NCI-H774 (cell line): ENCODE results near the gene TEX53.

ENCODE experiments used
- DNase-seq: peaks from one replicate; lab custom pipeline; 2025; lab: John Stamatoyannopoulos, UW

TEX53 gene

DNA sequence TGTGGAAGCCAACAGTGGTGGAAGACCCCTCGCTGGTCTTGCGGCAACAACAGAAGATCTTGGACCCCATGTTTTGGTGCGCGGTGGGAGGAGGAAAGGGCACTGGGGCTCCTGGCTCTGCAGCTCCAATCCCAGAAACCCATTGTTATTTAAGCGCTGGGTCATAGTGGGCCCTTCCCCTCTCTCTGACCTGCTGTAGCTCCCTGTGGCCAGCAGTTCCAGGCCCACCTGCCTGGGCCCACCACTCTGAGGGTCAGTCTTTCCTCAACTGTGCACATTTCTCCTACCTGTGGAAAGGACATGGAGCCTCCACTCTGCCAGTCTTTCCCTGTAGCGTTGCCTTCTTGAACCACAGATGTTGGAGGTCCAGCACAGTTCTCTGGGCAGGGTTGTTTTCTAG lies at the start of gene TEX53:
Gene TEX53, minus strand, starts transcription at position 101 of the 400 bp plus-strand sequence. Its CDS starts 31 bp downstream, at position 70.
- no peak for DNase-seq

- no peak for DNase-seq
These were observed 49.1 kb upstream of the TEX53 start for GRCh38 chr9:114706711-114707110.

DNA sequence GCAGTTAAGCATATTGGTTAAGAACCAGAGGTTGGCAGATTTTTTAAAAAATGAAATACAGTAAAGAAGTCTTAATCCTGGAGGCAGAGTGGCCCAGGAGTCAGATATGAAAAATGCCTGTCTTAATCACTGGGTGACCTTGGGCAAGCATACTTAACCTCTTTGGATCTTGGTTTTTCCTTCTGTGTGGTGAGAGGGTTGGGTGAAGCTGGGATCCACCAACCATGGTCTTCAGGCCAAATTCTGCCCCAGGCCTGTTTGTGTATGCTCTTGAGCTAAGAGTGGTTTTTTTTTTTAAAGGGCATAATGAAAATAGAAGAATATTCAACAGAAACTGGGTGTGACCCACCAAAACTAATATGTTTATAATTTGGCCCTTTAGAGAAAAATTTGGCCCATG lies 44.4 kb upstream of the TEX53 start:
- DNase-seq = no peak

- no peak for DNase-seq
These were observed 40.3 kb upstream of the TEX53 start for GRCh38 chr9:114697951-114698351.

GRCh38 chr9:114696814-114697544 lies 39.4 kb upstream of the TEX53 start:
- no peak for DNase-seq

DNA sequence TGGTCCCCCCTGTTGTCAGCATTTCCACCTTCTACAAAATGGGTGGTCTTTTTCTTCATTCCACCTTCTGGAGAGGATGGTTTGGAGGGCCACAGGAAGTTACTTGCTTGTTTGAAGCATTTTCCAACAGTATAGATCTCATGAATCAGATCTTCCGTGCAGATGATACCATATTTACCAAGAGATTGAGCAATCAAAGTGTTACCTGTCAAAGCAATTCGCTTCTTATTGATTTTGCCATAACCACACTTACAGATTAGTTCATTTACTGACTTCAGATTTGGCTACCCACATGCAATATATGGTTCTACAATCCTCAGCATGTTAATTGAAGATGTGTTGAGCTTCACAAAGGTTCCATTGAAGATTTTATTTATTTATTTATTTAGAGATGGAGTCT lies 38.3 kb upstream of the TEX53 start:
- DNase-seq = no peak

DNA sequence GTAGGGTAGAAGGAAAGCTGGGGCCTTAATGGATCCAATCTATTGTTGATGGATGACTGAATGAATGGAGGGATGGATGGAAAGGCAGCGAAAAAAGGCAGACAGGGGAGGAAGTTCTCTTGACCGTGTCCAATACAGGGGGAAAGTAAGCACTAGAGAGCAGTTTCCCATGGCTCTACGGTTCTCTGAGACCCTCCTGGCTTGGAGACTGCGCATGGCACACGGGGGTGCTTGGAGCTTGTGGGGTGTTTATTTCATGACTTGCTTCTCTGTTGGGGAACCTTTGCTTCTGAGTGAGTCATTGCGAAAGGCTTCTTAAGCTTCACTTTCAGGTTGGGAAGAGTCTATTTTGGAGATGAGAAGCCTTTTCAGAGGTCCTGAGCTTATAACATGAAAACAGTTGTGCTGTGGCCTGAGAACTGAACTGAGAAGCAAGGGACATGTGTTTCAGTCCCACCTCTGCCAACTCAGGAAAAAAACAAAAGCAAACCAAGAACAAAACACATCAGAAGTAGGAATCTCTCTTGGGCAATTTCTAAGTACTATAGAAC lies 37.2 kb upstream of the TEX53 start:
- no peak for DNase-seq

DNA sequence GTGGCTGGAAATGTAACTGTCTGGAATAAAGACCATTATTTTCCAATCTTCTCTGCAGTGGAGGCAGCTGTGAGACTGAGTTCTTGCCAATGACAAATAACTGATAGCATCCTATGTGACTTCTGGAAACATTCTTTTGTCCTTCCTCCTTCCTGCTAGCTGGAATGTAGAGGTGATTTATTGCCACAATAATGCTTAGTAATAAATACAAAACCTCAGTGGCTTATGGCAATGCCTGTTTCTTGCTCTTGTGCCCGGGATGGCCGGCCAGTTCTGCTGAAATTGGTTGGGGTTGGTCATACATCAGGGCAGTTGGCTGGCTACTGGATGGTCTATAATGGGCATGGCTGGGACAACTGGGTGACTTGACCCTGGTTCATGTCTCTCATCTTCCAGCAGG lies 36.5 kb upstream of the TEX53 start:
- no peak for DNase-seq

DNA sequence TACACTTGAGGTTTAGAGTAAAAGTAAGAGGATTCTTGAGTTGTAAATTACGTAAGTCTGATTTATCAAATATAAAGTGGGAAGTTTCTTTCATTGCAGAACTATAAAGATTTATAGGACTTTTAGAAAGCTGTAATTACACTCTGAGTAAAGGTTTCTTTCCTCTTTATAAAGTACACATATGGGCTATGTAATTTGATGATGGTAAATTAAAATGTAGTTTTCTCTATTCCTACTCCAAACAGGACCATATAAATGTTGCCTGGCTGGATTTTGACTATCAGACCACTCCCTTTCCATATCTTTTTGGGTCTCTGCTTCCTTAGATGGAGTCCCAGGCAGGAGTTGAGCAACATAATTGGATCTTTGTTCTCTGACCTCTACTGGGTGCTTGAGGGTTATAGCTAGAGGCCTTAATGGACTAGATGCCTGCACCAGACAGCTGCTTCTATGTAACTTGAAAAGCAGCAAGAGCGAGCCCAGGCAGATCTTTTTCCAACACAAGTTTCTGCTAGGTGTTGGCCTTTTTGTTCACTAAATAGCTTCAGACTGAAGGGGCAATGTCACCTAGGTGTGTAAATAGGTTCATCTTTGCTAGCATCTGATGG lies 35.7 kb upstream of the TEX53 start:
- no peak for DNase-seq

DNA sequence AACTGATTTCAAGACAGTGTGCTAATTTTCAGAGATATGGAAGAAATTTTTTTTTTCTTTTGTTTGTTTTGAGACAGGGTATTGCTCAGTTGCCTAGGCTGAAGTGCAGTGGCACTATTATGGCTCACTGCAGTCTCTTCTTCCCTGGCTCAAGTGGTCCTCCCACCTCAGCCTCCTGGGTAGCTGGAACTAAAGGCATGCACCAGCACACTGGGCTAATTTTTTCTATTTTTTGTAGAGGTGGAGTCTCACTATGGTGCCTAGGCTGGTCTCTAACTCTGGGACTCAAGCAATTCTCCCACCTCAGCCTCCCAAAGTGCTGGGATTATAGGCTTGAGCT lies 34.3 kb upstream of the TEX53 start:
- DNase-seq = no peak

- DNase-seq = no peak
These were observed 33.7 kb upstream of the TEX53 start for GRCh38 chr9:114691046-114691955.

DNA sequence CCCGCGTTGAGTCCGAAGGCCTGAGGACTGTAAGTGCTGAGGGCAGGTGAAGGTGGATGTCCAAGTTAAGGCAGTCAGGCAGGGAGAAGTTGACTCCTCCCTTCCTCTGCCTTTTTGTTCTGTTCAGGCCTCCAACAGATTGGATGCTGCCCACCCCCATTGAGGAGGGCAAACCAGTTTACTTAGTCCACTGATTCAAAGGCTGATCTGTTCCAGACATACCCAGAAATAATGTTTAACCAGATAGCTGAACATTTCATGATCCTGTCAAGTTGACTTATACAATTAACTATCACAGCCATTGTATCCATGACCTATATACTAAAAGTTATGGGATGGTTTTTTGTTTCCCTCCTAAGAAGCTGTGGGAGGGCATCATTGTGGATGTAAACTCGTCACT lies 32.7 kb upstream of the TEX53 start:
- DNase-seq = no peak

GRCh38 chr9:114689813-114690212 lies 32.2 kb upstream of the TEX53 start:
- no peak for DNase-seq

DNA sequence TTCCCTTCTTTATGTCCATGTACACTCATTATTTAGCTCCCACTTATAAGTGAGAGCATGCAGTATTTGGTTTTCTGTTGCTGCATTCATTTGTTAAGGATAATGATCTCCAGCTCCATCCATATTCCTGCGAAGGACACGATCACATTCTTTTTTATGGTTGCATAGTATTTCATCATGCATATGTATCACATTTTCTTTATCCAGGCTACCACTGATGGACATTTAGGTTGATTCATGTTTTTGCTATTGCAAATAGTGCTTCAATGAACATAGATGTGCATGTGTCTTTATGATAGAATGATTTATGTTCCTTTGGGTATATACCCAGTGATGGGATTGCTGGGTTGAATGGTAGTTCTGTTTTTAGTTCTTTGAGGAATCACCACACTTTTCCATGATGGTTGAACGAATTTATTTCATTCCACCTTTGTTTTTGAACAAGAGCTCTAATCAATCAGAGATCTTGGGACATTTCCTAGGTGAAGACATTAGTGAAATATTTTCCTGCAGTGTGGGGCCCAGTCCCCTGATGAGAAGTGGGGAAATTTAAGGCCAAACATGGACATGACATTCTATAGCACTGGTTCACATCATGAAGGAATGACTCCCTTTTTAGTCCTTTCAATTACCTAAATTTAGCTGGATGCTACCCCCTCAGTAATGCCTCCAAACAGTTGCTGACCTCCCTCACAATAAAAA lies 31.5 kb upstream of the TEX53 start:
- no peak for DNase-seq

DNA sequence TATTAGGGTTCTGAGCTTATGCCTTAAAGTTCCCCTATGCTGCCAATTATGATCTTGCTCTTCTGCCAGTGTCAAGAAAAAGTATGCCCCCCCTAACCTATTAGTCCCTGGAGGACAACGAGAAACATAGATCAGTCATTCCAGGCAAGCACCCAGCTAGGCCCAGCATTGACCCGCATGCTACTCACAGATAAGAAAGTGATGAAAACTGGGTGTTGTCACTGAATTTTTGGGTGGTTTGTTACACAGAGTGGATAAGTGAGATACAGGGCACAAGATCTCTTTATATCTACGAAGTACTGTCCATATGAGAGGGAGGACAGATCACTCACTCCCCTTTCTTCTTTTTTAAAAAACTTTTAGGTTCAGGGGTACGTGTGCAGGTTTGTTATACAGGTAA lies 30.8 kb upstream of the TEX53 start:
- DNase-seq = no peak

DNA sequence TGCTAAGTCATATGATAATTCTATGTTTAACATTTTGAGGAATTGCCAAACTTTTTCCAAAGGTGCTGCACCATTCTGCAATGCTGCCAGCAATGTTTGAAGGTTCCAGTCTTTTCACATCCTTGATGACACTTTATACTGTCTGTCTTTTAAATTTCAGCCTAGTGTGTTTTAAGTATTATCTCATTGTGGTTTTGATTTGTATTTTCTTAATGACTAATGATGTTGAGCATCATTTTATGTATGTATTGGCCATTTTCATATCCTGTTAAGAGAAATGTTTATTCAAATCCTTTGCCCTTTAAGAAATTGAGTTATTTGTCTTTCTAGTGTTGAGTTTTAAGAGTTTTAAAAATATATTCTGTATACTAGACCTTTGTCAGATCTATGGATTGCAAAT lies 29.4 kb upstream of the TEX53 start:
- DNase-seq = no peak

DNA sequence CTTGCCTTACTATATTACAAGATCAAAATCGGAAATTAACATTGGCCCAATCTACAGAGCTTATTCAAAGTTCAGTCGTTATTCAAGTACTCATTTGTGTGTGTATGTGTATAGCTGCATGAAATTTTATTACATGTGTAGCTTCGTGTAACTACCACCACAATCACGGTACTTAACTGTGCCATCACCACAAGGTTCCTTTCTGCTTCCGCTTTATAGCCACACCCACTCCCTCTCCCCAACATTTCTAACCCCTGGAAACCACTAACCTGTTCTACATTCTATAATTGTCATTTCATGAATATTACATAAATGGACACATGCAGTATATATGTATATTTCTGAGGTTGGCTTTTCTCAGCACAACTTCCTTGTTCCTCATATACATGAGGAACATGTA lies 28.3 kb upstream of the TEX53 start:
- DNase-seq = no peak

GRCh38 chr9:114684036-114684435 lies 26.4 kb upstream of the TEX53 start:
- no peak for DNase-seq

DNA sequence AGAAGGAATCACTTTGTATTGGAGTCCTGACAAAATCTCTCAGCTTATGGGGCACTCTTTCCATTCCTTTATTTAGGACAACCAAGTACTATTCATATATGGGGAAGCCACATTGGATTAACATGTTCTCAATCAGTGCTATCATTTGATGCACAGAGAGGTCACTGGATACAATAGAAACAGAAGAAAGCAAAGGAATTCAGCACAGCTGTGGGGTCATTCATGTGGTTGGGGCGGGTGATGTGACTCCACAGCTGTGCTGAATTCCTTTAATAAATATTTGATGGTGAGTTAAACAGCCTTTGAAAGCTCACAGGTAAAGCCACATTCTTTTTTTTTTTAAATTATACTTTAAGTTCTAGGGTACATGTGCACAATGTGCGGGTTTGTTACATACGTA lies 25.2 kb upstream of the TEX53 start:
- no peak for DNase-seq

GRCh38 chr9:114681594-114682332 lies 24.2 kb upstream of the TEX53 start, which contains the start of gene TEX48:
Gene TEX48 (minus strand): TSS chr9:114682192. CDS start chr9:114671723, 10,469 bp downstream.
- peak; percentile 15 for DNase-seq
